HFFc6 (cell line): Measurements from ENCODE around the gene OR56A4. TPM values are rescaled to one million over a fixed set of nuclear protein-coding genes. Genes with fewer than 3 reads are reported as not detected.
"Not testable (repeated sequence)": the region's sequence is repeated elsewhere in the genome, so short reads cannot be mapped to it uniquely, and the experiment has no call there.

Experiments used
- DNase-seq: peaks from one replicate; pipeline ENCODE4 v3.0.0-alpha.2; 2018
- H3K27ac Mint-ChIP-seq: 2 replicates; pipeline ENCODE4 v1.8.0; 2020; ENCODE audit warnings: mild to moderate bottlenecking, mixed read lengths
- H3K27me3 Mint-ChIP-seq: 2 replicates; pipeline ENCODE4 v1.8.0; 2021; ENCODE audit warnings: mild to moderate bottlenecking, moderate library complexity, mixed read lengths; ENCODE audit not compliant: insufficient read depth
- H3K36me3 Mint-ChIP-seq: 2 replicates; pipeline ENCODE4 v1.8.0; 2021; ENCODE audit warnings: low read depth, mixed read lengths
- H3K4me1 Mint-ChIP-seq: 2 replicates; pipeline ENCODE4 v1.8.0; 2020; ENCODE audit warnings: low read depth, mixed read lengths
- H3K4me3 Mint-ChIP-seq: 2 replicates; pipeline ENCODE4 v1.8.0; 2020; ENCODE audit warnings: mild to moderate bottlenecking, moderate library complexity, mixed read lengths
- H3K9me3 Mint-ChIP-seq: 2 replicates; pipeline ENCODE4 v1.8.0; 2020; ENCODE audit warnings: mild to moderate bottlenecking, mixed read lengths
- total RNA-seq, 6 experiments: library from RNA; stranded (reverse); fragmentation: NEBNext Ultra II Directional; extraction: Animal tissue kit (Norgen Biotek cat#: 25700); gene quantifications; 2 replicates in 1 of 6; 3 replicates in 5 of 6; pipeline ENCODE4 v1.2.3, GENCODE V29; 2021
- TF ChIP-seq, protein P1 (sequence below): fragments of 200-600 bp; sonication (generic); IDR thresholded peaks from 2 replicates; pipeline ENCODE4 v1.5.0; 2021; ENCODE audit warnings: antibody characterized with exemption, mild to moderate bottlenecking

Gene OR56A4
- total RNA-seq, 6 experiments from 2014 or later, result not detected

DNA sequence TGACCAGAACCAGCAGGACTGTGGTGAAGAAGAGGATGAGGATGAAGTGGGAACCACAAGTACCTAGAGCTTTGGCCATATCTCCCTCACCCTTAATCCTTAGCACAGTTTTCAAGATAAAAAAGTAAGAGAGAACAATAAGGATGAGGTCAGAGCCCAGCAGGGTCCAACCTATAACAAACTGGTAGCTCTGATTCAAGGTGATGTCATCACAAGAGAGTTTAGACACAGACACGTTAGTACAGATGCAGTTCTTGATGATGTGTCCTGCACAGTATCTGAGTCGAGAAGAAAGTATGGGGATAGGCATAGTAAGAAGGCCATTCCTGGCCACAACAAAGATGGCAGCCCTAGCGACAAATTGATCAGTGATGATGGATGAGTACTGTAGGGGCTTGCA is 39.0 kb downstream of the OR56A4 start:
- peaks cover 58% of the 10 kb centered on the region for H3K9me3 Mint-ChIP-seq
- TF ChIP-seq, protein P1, sequence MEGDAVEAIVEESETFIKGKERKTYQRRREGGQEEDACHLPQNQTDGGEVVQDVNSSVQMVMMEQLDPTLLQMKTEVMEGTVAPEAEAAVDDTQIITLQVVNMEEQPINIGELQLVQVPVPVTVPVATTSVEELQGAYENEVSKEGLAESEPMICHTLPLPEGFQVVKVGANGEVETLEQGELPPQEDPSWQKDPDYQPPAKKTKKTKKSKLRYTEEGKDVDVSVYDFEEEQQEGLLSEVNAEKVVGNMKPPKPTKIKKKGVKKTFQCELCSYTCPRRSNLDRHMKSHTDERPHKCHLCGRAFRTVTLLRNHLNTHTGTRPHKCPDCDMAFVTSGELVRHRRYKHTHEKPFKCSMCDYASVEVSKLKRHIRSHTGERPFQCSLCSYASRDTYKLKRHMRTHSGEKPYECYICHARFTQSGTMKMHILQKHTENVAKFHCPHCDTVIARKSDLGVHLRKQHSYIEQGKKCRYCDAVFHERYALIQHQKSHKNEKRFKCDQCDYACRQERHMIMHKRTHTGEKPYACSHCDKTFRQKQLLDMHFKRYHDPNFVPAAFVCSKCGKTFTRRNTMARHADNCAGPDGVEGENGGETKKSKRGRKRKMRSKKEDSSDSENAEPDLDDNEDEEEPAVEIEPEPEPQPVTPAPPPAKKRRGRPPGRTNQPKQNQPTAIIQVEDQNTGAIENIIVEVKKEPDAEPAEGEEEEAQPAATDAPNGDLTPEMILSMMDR, result no peak
- no peak for DNase-seq
- peaks cover 4% of the 10 kb centered on the region; the same call in 1 of the 2 replicates for H3K36me3 Mint-ChIP-seq
- no peak overlapping the region for H3K27ac Mint-ChIP-seq
- no peaks in the 10 kb centered on the region; the same call in 1 of the 2 replicates for H3K27me3 Mint-ChIP-seq
- H3K4me1 Mint-ChIP-seq, result no peaks in the 10 kb centered on the region
- no peak overlapping the region for H3K4me3 Mint-ChIP-seq

DNA sequence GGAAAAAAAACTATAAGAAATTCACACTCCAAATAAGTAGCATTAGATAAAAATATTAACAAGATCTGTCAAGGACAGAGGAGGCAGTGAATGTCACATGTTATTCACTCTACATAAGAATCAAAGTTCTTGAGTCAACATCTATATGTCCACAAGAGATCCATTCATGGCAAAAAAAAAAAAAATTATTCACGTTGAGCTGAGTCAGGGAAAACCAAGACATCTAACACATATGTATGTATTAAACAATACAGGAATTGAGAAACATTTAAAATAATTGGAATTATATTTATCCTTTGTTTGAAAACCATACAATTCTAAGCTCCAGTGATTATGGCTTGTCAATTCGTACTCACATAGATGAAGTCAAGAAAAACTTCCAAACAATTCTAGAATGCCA is 39.8 kb downstream of the OR56A4 start:
- H3K4me3 Mint-ChIP-seq, result no peak overlapping the region
- H3K4me1 Mint-ChIP-seq, result no peaks in the 10 kb centered on the region

DNA sequence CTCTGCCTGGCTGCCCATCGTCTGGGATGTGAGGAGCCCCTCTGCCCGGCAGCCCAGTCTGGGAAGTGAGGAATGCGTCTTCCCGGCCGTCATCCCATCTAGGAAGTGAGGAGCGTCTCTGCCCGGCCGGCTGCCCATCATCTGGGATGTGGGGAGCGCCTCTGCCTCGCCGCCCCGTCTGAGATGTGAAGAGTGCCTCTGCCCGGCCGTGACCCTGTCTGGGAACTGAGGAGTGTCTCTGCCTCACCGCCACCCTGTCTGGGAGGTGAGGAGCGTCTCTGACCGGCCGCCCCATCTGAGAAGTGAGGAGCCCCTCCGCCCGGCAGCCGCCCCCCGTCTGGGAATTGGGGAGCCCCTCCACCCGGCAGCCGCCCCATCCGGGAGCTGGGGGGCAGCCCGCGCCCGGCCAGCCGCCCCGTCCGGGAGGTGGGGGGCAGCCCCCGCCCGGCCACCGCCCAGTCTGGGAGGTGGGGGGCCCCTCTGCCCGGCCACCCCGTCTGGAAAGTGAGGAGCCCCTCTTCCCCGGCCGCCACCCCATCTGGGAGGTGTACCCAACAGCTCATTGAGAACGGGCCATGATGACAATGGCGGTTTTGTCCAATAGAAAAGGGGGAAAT is 45.9 kb downstream of the OR56A4 start:
- H3K4me3 Mint-ChIP-seq, H3K27ac Mint-ChIP-seq, H3K4me1 Mint-ChIP-seq, DNase-seq, H3K36me3 Mint-ChIP-seq, H3K27me3 Mint-ChIP-seq: not testable (repeated sequence)
- H3K9me3 Mint-ChIP-seq, result peaks cover 41% of the 10 kb centered on the region

More for the DNA sequence above, 39.8 kb downstream of the OR56A4 start:
- no peak for DNase-seq
- TF ChIP-seq, protein P1, result no peak
- H3K9me3 Mint-ChIP-seq, result peaks cover 64% of the 10 kb centered on the region
- H3K36me3 Mint-ChIP-seq, result peaks cover 4% of the 10 kb centered on the region; the same call in 1 of the 2 replicates
- H3K27me3 Mint-ChIP-seq, result no peaks in the 10 kb centered on the region; the same call in 1 of the 2 replicates
- no peak overlapping the region for H3K27ac Mint-ChIP-seq

DNA sequence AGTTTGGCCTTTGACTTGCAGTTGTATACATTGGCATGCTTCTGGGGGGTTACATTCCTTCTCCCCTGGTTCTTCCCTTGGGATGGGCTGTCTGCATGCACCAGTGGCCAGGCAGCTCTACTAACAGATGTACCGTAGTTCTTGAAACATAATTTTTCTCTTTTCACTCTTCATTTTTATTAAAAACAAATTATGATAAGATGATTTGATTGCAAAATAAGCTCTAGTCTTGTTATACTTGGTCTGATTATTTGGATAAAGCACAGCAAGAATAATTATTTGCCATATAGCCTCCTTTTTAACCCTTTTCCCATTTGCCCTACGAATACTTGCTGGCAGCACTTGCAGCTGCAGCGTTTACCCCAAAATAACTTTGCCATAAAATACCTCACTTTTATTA is 51.2 kb downstream of the OR56A4 start:
- Mint-ChIP-seq H3K4me1 (no peaks in the 10 kb centered on the region), H3K9me3 (peaks cover 9% of the 10 kb centered on the region), H3K27ac (no peak overlapping the region), H3K36me3 (no peaks in the 10 kb centered on the region), H3K4me3 (no peak overlapping the region), H3K27me3 (no peaks in the 10 kb centered on the region)
- TF ChIP-seq, protein P1, result no peak
- DNase-seq, result no peak

Other genes starting within 250 kb of the OR56A4 start
- gene OR52N5, start 223.6 kb downstream of the OR56A4 start, total RNA-seq, result not detected
- not detected for gene OR52N1, start 215.7 kb downstream of the OR56A4 start, total RNA-seq
- gene OR52N2, start 198.0 kb downstream of the OR56A4 start, total RNA-seq, result not detected
- gene OR52E6, start 165.0 kb downstream of the OR56A4 start, total RNA-seq, result not detected
- gene OR52E8, start 149.3 kb downstream of the OR56A4 start, total RNA-seq, result not detected
- gene OR52E4, start 126.3 kb downstream of the OR56A4 start, total RNA-seq, result not detected
- gene OR52E5, start 113.7 kb downstream of the OR56A4 start, total RNA-seq, result not detected
- gene OR56A3, start 64.7 kb downstream of the OR56A4 start, total RNA-seq, result not detected
- gene OR56A5, start 38.5 kb downstream of the OR56A4 start, total RNA-seq, result not detected
- gene OR52L1, start 20.0 kb downstream of the OR56A4 start, total RNA-seq, result not detected
- not detected for gene OR56A1, start 23.8 kb upstream of the OR56A4 start, total RNA-seq
- not detected for gene OR56B4, start 100.7 kb upstream of the OR56A4 start, total RNA-seq
- not detected for gene OR52B2, start 163.4 kb upstream of the OR56A4 start, total RNA-seq
- not detected for gene OR52W1, start 192.3 kb upstream of the OR56A4 start, total RNA-seq
- not detected for gene C11orf42, start 198.6 kb upstream of the OR56A4 start, total RNA-seq
- gene FHIP1B, start 227.7 kb upstream of the OR56A4 start, total RNA-seq, result 10 to 100 TPM; 12.7 to 15.6 (median 14.7) TPM
- not detected for gene CNGA4, start 232.1 kb upstream of the OR56A4 start, total RNA-seq